Bronchial epithelial cell (primary cell): ENCODE measurements around the gene PNLIPRP3. TPM values are rescaled to one million over a fixed set of nuclear protein-coding genes. Genes with fewer than 3 reads are reported as not detected.

Source experiments
- DNase-seq: peaks from one replicate; pipeline ENCODE4 v3.0.0-alpha.2; 2010; ENCODE audit warnings: low read depth
- FAIRE-seq: peaks from 2 replicates; lab custom pipeline; 2011; peaks lifted over from hg19 to GRCh38; lab: Jason Lieb, UNC
- H3K27me3 ChIP-seq: 2 replicates; pipeline ENCODE4 v1.5.1; 2011; ENCODE audit warnings: low read length; ENCODE audit not compliant: control insufficient read depth, insufficient read depth
- H3K36me3 ChIP-seq: 2 replicates; pipeline ENCODE4 v1.5.1; 2011; ENCODE audit warnings: low read length; ENCODE audit not compliant: control insufficient read depth, insufficient read depth
- H3K4me3 ChIP-seq: 2 replicates; pipeline ENCODE4 v1.5.1; 2011; ENCODE audit warnings: mild to moderate bottlenecking, low read depth, low read length, control low read depth
- CTCF ChIP-seq: IDR thresholded peaks from 2 replicates; pipeline ENCODE4 v1.5.1; 2011; ENCODE audit warnings: mild to moderate bottlenecking, moderate library complexity, low read length, control low read depth, inconsistent platforms; ENCODE audit not compliant: insufficient read depth, severe bottlenecking
- total RNA-seq: library from RNA; depleted of rRNA; stranded (reverse); fragments of >200 nt; gene quantifications from 2 replicates; pipeline ENCODE4 v1.2.1, GENCODE V29; 2014

The PNLIPRP3 gene
- total RNA-seq, 1 donor from 2014 or later: 53.2 TPM

GRCh38 chr10:116452338-116452720, 24.7 kb downstream of the PNLIPRP3 start:
- Histone ChIP-seq H3K27me3 (no peaks in the 10 kb centered on the region), H3K36me3 (no peaks in the 10 kb centered on the region), H3K4me3 (no peak overlapping the region)
- DNase-seq: no peak
- TF ChIP-seq CTCF: no peak
- FAIRE-seq: no peak

- Histone ChIP-seq H3K27me3 (no peaks in the 10 kb centered on the region), H3K36me3 (peaks cover 3% of the 10 kb centered on the region), H3K4me3 (no peak overlapping the region)
- DNase-seq (no peak), FAIRE-seq (no peak)
- no peak for TF ChIP-seq CTCF
These were observed 29.8 kb downstream of the PNLIPRP3 start for GRCh38 chr10:116457488-116457887.

- no peak for DNase-seq
- no peak for TF ChIP-seq CTCF
- peaks cover 3% of the 10 kb centered on the region for H3K36me3 ChIP-seq
- no peak for FAIRE-seq
- H3K27me3 ChIP-seq: no peaks in the 10 kb centered on the region
- no peak overlapping the region for H3K4me3 ChIP-seq
These were observed 32.6 kb downstream of the PNLIPRP3 start for GRCh38 chr10:116460219-116460618.

- TF ChIP-seq CTCF: no peak
- Histone ChIP-seq H3K36me3 (peaks cover 3% of the 10 kb centered on the region), H3K4me3 (no peak overlapping the region), H3K27me3 (no peaks in the 10 kb centered on the region)
- DNase-seq (no peak), FAIRE-seq (no peak)
These were observed 34.0 kb downstream of the PNLIPRP3 start for GRCh38 chr10:116461680-116462079.

GRCh38 chr10:116464257-116464656, 36.6 kb downstream of the PNLIPRP3 start:
- DNase-seq (no peak), FAIRE-seq (no peak)
- Histone ChIP-seq H3K27me3 (no peaks in the 10 kb centered on the region), H3K4me3 (no peak overlapping the region), H3K36me3 (peaks cover 2% of the 10 kb centered on the region)
- TF ChIP-seq CTCF: no peak

GRCh38 chr10:116465546-116465945, 37.9 kb downstream of the PNLIPRP3 start:
- TF ChIP-seq CTCF: no peak
- DNase-seq: no peak
- peaks cover 2% of the 10 kb centered on the region for H3K36me3 ChIP-seq
- FAIRE-seq: no peak
- no peak overlapping the region for H3K4me3 ChIP-seq
- H3K27me3 ChIP-seq: no peaks in the 10 kb centered on the region
